Body of pancreas (tissue), 4 donors: ENCODE data around the gene TEX264. TPM values are rescaled to one million over a fixed set of nuclear protein-coding genes. Genes with fewer than 3 reads are reported as not detected.

ENCODE experiments used
- ATAC-seq: fragments of 150-250 bp; one replicate; pipeline ENCODE4 v1.9.1; 2016
- DNase-seq, 4 donors: peaks; one replicate each; pipeline ENCODE4 v3.0.0-alpha.2; 2019
- H3K27ac ChIP-seq, 4 donors: fragments of 200-600 bp; sonication (generic); 1 replicate in 3 of 4; 2 replicates in 1 of 4; pipeline versions ENCODE4 v1.5.1 to v1.6.1; 2016 to 2019; ENCODE audit warnings: mild to moderate bottlenecking in 1 of 4, mixed read lengths in 1 of 4, moderate library complexity in 1 of 4
- H3K27me3 ChIP-seq, 2 donors: fragments of 200-600 bp; sonication (generic); one replicate each; pipeline ENCODE4 v1.6.0; 2016; ENCODE audit warnings: mild to moderate bottlenecking in 1 of 2
- H3K36me3 ChIP-seq, 2 donors: fragments of 200-600 bp; sonication (generic); replicated peaks in 1 of 2; 2 replicates each; pipeline ENCODE4 v1.5.1; 2016; ENCODE audit warnings: low read depth in 2 of 2; ENCODE audit not compliant: insufficient read depth in 1 of 2
- H3K4me1 ChIP-seq: fragments of 200-600 bp; sonication (generic); one replicate; pipeline ENCODE4 v1.6.0; 2016
- H3K4me3 ChIP-seq, 2 donors: fragments of 200-600 bp; sonication (generic); 1 replicate in 1 of 2; 2 replicates in 1 of 2; pipeline ENCODE4 v1.5.1; 2016 to 2019
- H3K9me3 ChIP-seq, 3 donors: fragments of 200-600 bp; sonication (generic); 1 replicate in 2 of 3; 2 replicates in 1 of 3; pipeline ENCODE4 v1.5.1; 2016
- CTCF ChIP-seq, 7 experiments: fragments of 450-650 bp in 4 of 7; fragments of 200-600 bp in 3 of 7; sonication (generic) in 3 of 7; IDR thresholded peaks; one replicate each; pipeline ENCODE4 v1.5.1; 2016 to 2019; ENCODE audit warnings: antibody characterized with exemption in 7 of 7
- POLR2A ChIP-seq, 3 donors: fragments of 450-650 bp; IDR thresholded peaks; one replicate each; pipeline ENCODE4 v1.6.1; 2016; ENCODE audit warnings: antibody characterized with exemption in 3 of 3, mild to moderate bottlenecking in 2 of 3
- WGBS, 2 donors: methylation state at CpG; one replicate each; pipeline ENCODE4 v1.1.5; 2017; 5-methylcytosine and 5-hydroxymethylcytosine counted together
- intact Hi-C: fragments of 100-400 bp; cut with DNase I; formaldehyde crosslinking; loops from one replicate; pipeline ENCODE4 v1.15.1; 2023
- total RNA-seq, 2 donors: library from RNA; depleted of rRNA; stranded (reverse); fragments of >200 nt; gene quantifications; one replicate each; pipeline ENCODE4 v1.1.0, GENCODE V29; 2016

TEX264 gene
- total RNA-seq, 2 donors from 2014 or later = 41.2 to 44.1 TPM

- DNase-seq = peak in 3 of 4 donors; percentile 0 to 10 (median 8)
These were observed 38.0 kb downstream of the TEX264 start for GRCh38 chr3:51709004-51709420.

GRCh38 chr3:51709675-51710074, 38.6 kb downstream of the TEX264 start:
- WGBS, 2 donors = 63 to 75% methylated on average over 3 of the region's 4 CpGs
- H3K27me3 ChIP-seq = no peaks in the 10 kb centered on the region

More at GRCh38 chr3:51709004-51709420, 38.0 kb downstream of the TEX264 start:
- Histone ChIP-seq H3K36me3 (peaks cover 0 to 3% of the 10 kb centered on the region in 2 donors), H3K4me1 (peaks cover 6% of the 10 kb centered on the region), H3K27ac (no peak overlapping the region), H3K27me3 (no peaks in the 10 kb centered on the region), H3K9me3 (no peaks in the 10 kb centered on the region), H3K4me3 (no peak overlapping the region)
- no peak for ATAC-seq
- no peak for TF ChIP-seq POLR2A (IDR thresholded peaks at IDR 0.05)
- TF ChIP-seq CTCF (IDR thresholded peaks at IDR 0.05) = no peak
- intact Hi-C loops = no loop called here
- 91% methylated on average over 15 of the region's 17 CpGs; no CpG with 5 or more reads in 1 of the 2 donors for WGBS, 2 donors

GRCh38 chr3:51710631-51711351, 39.7 kb downstream of the TEX264 start:
- H3K4me1 ChIP-seq = peaks cover 6% of the 10 kb centered on the region
- TF ChIP-seq POLR2A (IDR thresholded peaks at IDR 0.05) = no peak
- TF ChIP-seq CTCF (IDR thresholded peaks at IDR 0.05) = no peak
- no peaks in the 10 kb centered on the region for H3K27me3 ChIP-seq
- H3K36me3 ChIP-seq = no peaks in the 10 kb centered on the region
- H3K9me3 ChIP-seq = no peaks in the 10 kb centered on the region
- H3K27ac ChIP-seq = no peak overlapping the region
- H3K4me3 ChIP-seq = no peak overlapping the region
- intact Hi-C loops = no loop called here
- 73 to 83% methylated on average over 7 to 10 of the region's 10 CpGs for WGBS, 2 donors
- ATAC-seq (no peak), DNase-seq (peak in 3 of 4 donors; percentile 1 to 27 (median 7))

More at GRCh38 chr3:51709675-51710074, 38.6 kb downstream of the TEX264 start:
- Histone ChIP-seq H3K27ac (no peak overlapping the region), H3K36me3 (peaks cover 0 to 3% of the 10 kb centered on the region in 2 donors), H3K4me3 (no peak overlapping the region), H3K4me1 (peaks cover 6% of the 10 kb centered on the region), H3K9me3 (no peaks in the 10 kb centered on the region)
- no peak for TF ChIP-seq CTCF (IDR thresholded peaks at IDR 0.05)
- TF ChIP-seq POLR2A (IDR thresholded peaks at IDR 0.05) = no peak
- peak in 2 of 4 donors; percentile 0 to 5 for DNase-seq
- ATAC-seq = no peak
- intact Hi-C loops = no loop called here

GRCh38 chr3:51711352-51712037, 40.4 kb downstream of the TEX264 start:
- ATAC-seq = no peak
- intact Hi-C loops = no loop called here
- Histone ChIP-seq H3K36me3 (no peaks in the 10 kb centered on the region), H3K4me3 (no peak overlapping the region), H3K4me1 (peaks cover 6% of the 10 kb centered on the region), H3K9me3 (no peaks in the 10 kb centered on the region), H3K27ac (no peak overlapping the region), H3K27me3 (no peaks in the 10 kb centered on the region)
- TF ChIP-seq POLR2A (IDR thresholded peaks at IDR 0.05) (no peak), CTCF (IDR thresholded peaks at IDR 0.05) (no peak)
- DNase-seq = peak in 2 of 4 donors; percentile 0 to 4
- 64 to 67% methylated on average over 8 of the region's 8 CpGs for WGBS, 2 donors
